ENCODE results near the gene UBR1.
"Not testable (repeated sequence)": the region's sequence is repeated elsewhere in the genome, so short reads cannot be mapped to it uniquely, and the experiment has no call there.

Gene UBR1

DNA sequence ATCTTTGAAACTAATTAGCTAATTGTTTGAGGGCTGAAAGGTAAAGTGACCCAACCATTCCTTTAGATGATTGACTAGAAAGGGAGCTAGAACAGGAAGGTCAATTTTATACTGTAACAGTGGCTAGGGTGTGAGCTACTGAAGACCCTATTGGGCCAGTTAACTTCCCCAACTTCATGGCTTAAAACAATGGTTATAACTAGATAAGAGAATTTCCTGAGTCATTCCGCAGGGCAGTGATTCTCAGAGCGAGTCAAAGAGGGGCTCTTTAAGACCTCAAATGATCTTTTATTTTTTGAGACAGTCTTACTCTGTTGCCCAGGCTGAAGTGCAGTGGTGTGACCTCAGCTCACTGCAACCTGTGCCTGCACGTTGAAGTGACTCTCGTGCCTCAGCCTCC is 151.5 kb downstream of the UBR1 start:
- DNase-seq: no peak

GRCh38 chr15:42948898-42949297 is 156.9 kb downstream of the UBR1 start:
- not testable (repeated sequence) for DNase-seq

DNA sequence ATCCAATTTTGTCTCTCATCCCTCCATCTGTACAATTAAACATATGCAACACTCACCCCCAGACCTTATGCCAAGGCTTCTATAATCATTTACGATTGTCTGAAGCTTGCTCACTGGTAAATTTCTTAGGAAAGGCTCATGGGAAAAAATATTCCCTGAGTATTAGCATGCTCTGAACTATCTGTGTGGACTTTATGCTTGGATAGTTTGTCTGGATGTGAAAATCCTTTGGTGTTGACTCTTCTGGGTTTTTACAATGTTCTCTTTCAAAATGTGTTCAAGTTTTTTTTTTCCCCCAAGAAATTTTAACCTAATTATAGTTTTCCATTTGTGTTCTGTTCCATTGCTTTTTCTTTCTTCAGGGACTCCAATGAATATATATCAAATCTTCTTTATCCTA is 165.3 kb downstream of the UBR1 start:
- DNase-seq: no peak

DNA sequence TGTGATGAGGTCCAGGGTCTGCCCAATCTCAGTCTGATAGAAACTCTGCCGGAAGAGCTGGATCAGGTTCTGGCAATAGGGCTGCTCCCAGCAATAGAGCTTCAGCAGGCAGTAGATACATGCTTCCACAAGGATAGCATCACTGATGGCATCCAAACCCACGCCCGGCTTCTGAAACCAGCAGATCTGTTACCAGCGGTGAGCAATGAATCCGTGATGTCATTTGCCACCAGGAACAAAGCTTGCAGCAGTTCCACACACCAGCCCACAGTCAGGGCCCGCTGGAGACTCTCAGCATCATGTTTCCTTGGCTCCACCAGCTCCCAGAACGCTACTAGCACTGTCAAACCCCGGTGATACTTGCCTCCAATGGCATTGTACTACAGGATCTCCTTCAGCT is 166.0 kb downstream of the UBR1 start:
- DNase-seq: no peak

GRCh38 chr15:42937143-42937542 is 168.7 kb downstream of the UBR1 start:
- DNase-seq: no peak

DNA sequence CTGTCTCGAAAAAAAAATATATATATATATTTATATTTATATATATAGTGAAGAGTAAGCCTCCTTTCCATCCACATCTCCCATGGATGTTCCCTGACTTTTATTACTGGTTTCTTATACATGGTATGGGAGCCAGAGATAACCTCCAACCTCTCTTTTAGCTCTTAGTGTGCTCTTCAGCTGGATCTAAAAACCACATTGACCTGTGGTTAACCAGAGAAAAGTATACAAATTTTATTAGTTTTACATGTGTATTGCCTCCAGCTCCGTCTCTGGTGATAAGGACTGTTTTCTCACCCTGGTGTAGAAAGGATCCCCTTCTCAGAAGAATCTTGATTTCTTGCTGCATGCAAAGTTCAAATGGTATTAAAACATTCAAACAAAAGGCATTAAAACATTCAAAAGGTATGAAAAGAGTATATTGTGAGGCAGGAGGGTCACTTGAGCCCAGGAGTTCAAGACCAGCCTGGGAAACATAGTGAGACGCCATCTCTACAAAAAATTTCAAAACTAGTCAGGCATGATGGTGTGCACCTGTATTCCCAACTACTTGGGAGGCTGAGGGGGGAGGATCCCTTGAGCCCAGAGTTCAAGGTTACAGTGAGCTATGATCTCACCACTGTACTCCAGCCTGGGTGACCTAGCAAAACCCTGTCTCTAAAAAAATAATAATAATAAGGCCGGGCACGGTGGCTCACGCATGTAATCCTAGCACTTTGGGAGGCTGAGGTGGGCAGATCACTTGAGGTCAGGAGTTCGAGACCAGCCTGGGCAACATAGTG is 171.8 kb downstream of the UBR1 start:
- no peak for DNase-seq

- DNase-seq: no peak
These were observed 172.9 kb downstream of the UBR1 start for GRCh38 chr15:42932833-42933515.

DNA sequence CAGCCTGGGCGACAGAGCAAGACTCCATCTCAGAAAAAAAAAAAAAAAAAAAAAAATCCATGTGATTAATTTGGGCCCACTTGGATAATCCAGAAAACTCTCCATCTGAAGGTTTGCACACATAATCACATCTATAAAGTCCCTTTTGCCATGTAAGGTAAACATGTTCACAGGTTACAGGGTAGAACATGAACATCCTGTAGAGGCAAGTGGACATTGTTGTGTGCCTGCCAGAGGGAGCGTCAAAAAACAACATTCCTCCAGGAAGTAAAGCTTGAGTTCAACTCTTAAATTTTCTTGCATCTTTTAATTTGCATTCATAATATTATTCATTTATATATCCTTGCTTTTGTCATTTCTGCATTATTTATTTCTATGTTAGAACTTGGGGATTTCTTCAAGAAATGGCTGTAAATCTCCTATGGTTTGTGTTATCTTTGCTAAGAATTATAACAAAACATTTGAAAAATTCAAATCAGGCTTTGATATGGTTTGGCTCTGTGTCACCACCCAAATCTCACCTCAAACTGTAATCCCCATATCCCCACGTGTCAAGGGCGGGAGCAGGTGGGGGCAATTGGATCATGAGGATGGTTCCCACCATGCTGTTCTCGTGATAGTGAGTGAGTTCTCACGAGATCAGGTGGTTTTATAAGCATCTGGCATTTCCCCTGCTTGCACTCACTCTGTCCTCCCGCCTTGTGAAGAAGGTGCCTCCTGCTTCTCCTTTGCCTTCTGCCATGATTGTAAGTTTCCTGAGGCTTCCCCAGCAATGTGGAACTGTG is 173.9 kb downstream of the UBR1 start:
- DNase-seq: no peak

DNA sequence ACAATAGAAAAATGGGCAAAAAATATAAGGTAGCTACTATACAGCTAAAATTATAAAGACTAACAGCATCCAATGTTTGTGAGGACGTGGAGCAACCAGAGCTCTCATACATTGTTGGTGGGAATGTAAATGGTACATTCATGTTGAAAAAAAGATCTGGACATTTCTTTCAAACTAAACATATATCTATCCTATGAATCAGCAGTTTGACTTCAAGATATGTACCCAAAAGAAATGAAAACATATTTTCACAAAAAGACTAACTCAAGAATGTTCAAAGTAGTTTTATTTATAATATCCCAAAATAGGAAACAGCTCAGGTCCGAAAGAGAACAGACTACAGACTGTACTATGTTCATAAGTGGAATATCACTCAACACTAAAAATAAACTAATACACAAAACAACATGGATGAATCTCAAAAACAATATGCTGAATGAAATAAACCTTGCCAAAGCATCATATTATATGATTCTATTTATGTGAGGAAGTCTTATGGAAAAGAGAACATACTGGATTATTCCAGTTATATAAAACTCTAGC is 176.5 kb downstream of the UBR1 start:
- DNase-seq: no peak

DNA sequence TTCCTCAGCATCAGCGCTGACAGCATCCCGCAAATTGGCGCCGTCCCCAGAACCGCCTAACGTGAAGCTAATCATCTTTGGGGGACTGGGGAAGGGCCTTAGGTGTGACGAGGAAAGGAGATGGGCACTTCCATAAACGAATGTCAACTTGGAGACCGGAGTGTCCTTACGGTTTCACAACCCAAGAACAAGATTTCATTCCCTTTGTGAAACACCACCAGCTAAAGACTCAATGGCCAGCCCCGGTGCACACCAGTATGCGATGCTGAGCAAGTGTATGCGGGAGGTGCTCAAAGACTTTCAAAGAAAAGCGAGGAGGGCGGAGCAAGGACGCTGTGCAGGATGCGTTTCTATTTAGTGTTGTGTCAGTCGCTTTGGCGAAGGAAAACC is 184.5 kb downstream of the UBR1 start:
- peak; percentile 35 for DNase-seq

DNA sequence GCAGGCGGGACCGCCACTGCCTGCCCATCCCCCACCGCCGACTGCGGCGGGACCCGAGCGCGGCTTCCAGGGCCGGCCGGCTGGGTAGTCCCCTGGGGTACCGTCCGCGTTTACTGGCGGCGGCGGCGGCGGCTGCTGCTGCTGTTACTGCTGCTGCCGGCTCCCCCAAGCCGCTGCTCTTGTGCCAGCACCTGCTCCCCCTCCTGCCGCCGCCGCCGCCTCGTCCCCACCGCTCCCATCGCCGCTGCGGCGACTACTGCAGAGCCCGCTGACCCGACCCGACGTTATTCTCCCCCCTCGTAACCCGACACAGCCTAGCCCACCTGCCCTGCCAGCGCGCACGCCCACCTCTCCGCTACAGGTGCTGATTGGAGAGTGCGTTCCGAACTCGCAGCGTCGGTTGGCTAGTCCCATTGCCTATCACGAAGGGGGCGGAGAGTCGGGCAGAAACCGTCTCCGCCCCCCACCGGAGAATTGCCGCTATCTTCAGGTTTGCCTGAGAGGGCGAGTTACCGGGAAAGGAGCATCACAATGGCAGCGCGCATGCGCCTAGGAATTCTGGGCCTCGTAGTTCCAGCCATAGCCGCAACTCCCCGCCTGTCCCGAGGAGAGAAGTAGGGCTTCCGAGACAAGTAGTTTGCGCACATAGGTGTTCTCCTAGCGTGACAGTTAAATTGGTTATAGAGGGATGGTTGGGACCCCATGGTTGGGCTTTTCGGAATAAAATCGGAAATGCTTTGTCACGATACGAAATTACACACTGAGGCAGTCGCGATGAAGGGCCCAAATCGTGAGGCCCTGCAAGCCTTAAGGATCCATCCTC is 185.1 kb downstream of the UBR1 start, which contains the start of gene TTBK2:
TSS of gene TTBK2 (minus strand) at position 260 of the 823 bp plus-strand sequence. CDS start 42,161 bp downstream, outside the sequence.
- DNase-seq: peak; percentile 98

DNA sequence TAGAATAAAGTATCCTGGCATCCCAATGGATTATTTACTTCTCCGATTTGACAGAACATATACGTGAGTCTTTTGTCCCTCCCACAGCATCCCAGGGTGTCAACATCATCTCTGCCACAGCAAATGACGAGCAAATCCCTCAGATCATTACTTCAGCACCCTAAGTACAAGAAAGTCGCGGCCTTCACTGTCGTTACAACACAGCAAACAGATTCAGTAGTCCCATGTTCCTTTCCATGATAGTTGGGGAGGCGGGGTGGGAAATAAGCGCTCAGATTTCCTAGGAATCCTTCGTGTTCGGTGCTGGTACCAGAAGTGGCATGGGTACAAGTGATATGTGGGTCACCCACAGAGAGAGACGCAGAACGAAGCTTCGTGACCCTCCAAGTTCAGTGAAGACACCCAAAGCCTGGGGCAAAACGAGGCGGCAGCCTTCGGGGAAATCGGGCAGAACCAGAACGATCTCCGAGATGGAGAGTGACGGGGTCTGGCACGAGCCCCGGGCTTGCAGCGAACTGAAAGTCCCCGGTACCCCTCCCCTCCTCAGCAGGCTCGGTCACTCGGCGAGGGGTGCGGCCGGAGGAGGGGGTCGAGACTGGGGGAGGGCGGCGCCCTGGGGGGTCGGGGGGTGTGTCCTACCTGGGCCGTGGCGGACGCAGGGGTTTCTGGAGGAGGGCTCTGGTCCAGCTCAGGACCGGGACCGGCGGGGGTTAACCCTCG is 185.9 kb downstream of the UBR1 start:
- no peak for DNase-seq

- DNase-seq: no peak
These were observed 186.5 kb downstream of the UBR1 start for GRCh38 chr15:42919308-42919707.

DNA sequence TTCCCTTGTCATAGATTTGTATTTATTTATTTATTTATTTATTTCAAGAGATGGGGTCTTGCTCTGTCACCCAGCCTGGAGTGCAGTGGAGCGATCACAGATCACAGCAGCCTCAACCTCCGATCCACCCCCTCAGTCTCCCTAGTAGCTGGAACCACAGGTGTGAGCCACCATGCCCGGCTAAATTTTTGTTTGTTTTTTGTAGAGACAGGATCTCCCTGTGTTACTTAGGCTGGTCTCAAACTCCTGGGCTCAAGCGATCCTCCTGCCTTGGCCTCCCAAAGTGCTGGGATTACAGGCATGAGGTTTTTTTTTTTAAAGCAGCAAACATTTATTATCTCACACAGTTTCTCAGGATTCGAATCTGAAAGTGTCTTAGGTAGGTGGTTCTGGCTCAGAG is 187.8 kb downstream of the UBR1 start:
- no peak for DNase-seq

GRCh38 chr15:42915654-42916315 is 190.1 kb downstream of the UBR1 start:
- no peak for DNase-seq

DNA sequence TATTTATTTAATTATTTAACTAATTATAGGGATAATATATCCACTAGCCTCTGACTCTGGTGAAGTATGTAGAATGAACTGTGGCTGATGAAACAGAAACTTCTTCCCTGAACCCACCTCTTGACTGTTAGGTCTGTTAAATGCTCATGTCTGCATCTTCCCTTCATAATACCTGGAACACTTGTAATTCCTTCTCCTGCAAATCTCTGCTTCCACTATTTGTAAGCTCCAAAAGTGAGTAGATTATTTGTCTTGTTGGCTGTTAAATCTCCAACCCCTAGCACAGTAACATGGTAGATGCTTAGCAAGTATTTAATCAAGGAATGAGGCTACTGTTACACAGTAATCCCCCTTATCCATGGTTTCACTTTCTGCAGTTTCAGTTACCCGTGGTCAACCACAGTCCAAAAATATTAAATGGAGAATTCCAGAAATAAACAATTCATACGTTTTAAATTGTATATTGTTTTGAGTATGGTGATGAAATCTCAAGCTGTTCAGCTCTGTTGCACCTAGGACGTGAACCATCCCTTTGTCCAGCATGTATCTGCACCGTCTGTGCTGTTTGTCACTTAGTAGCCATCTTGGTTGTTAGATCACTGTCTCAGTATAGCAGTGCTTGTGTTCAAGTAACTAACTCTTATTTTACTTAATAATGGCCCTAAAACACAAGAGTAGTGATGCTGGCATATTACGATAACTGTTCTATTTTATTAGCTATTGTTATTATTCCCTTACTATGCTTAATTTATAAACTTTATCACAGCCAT is 190.9 kb downstream of the UBR1 start:
- DNase-seq: no peak

DNA sequence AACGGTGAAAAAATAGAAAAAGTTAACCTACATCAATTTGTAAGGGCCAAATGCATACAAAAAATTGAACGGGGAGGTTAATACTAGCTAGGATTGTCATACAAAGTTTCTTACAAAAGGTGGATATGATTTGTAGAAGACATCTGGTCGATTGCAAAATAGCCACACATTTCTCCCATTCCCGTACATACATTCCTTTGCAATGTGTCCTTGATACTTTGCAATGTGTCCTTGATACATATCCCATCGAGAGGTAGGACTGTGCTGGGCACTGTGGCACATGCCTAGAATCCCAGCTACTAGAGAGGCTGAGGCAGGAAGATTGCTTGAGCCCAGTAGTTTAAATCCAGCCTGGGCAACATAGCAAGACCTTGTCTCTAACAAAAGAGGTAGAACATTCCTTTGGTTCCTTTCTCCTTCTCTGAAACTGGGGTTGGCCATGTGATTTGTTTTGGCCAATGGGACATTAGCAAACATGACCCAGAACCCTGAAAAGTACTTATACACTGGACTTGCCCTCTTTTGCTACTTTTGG is 194.7 kb downstream of the UBR1 start:
- no peak for DNase-seq

- DNase-seq: no peak
These were observed 197.3 kb downstream of the UBR1 start for GRCh38 chr15:42908538-42908937.

GRCh38 chr15:42903388-42904324 is 202.2 kb downstream of the UBR1 start:
- no peak for DNase-seq

Data from activated naive CD4-positive, alpha-beta T cell treated with anti-CD3 and anti-CD28 coated beads, Interleukin-2, amount 50 U/mL, for 16 hours (primary cell).